Stimulated activated CD4-positive, alpha-beta T cell treated with anti-CD3 and anti-CD28 coated beads, Interleukin-4, amount 100 ng/mL, for 1 hour (primary cell): ENCODE results near the gene AGRP.
"Not testable (repeated sequence)": the region's sequence is repeated elsewhere in the genome, so short reads cannot be mapped to it uniquely, and the experiment has no call there.

Experiments used
- DNase-seq: peaks from one replicate; pipeline ENCODE4 v3.0.0-alpha.2; 2020

AGRP gene, protein sequence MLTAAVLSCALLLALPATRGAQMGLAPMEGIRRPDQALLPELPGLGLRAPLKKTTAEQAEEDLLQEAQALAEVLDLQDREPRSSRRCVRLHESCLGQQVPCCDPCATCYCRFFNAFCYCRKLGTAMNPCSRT

DNA sequence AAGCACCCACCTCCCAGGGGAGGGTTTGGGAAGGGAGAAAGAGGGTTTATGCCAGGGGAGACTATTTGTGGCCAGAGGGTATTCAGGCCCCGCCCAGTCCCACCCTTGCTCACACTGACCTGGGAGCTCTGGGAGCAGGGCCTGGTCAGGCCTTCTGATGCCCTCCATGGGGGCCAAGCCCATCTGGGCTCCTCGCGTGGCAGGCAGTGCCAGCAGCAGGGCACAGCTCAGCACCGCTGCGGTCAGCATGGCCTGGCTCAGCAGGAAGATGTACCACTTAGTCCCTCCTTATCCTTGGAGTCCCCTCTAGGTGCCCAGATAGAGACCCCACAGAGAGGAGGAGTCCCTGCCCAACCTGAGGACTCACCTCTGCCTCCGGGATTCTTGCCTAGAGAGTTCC is at the start of gene AGRP:
AGRP (minus strand) TSS at position 398 of the 400 bp plus-strand sequence; CDS start at position 249, 149 bp downstream.
- DNase-seq: no peak

DNA sequence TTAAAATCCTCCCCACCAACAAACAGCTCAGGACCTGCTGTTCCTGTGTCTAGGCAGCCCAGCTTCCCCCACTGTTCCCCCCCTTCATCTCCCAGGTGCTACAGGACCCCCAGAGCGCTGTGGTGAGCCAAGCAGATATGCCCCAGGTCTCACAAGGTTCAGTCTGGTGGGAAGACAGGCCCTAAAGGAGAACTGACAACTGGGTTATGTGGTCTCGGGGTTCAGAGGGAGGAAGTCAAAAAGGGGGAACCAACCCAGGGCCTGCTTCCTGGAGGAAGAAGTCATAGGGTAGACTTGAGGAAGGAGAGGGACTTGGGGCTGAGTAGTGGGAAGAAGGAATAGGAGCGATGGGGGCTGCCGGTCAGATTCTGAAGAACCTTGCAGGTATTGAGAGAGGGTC is 47.9 kb upstream of the AGRP start:
- DNase-seq: no peak

DNA sequence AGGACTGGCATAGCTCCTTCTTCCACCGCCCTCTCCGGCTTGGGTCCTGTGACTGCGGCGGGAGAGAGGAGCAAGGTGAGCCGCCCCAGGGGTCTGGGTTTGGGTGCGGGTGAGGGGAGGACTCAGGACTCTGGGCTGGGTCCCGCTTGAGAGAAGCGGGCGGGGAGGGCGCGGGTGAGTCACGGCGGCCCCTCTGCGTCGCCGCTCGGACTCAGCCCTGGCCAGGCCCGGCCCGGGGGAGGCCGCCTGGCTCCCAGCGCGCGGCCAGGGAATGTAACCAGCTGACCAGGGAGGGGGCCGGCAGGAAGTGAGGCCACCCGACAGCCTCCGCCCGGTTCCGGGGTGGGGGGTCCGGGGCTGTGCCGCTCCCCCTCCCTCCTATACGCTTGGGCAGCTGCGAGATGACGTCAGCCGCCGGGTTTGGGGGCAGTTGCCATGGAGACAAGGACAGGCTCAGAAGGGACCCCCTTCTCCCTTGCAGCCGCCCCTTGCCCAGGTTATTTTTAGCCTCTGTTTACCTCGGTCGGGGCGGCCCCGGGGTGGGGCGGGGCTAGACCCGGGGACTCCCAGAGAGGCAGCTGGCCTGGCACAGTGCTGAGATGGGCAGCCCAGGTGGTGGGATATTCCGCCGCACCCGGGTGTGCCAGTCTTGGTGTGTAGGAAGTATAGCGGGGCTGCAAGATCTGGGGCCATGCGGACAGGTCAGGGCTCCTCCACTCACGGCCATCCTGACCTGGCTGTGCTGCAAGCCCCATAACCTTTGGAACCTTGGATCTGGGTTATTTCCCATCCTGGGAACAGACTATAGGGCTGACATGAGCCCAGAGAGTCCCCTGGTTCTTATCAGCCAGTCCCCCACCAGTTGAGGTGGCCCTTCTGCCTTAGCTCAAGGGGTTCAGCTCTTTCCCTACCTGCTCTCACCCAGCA is 46.9 kb upstream of the AGRP start:
- DNase-seq: peak; percentile 28

DNA sequence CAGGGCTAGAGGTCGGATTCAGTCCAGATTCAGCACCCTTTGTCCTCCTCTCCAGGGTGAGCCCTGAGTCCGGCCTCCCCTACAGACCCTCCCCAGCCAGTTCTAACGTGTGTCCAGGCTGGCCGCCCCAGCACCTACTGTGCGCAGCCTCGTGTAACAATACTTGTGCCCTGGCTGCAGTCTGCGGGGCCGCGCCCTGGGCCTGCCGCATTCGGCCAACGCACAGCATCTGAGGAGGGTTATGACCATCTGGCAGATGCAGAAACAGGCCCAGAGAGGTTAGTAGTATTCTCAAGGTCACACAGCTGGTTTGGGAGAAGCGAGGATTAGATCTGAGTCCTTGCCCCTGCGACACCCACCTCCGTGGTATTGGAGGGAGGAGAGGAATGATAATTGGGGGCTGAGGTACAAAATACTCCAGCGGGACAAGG is 46.2 kb upstream of the AGRP start:
- DNase-seq: no peak

DNA sequence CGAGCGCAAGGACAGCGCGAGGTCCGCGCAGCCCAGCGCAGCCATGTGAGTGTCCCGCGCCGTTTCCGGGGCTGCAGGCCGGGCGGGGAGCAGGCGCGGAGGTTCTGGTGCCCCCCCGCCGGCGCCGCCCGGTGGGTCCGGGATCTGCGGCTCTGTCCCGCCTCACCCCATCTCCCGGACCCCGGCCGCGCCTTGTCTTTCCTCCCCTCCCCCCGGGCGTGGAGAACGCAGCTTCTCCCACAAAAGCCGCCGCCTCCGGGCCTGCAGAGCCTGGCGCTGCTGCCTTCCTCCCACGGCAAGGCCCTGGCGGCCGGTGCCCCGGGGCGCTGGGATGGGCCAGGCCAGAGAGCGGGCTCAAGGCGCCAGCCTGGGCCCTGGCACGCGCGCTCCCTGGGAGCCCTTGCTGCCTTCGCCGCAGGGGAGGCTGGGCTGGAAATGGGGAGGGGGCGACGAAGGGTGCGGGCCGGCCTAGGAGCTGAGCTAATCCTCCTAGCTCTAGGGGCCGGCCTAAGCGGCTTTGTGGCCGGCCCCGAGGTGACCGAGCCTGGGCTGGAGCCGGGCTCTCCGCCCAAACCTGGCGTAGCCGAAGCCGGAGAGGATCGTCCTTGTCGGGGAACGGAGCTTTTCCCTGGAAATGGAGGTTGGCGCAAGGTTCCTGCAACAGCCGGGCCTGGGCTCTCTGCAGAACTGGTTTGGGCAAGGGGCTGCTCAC is 45.7 kb upstream of the AGRP start:
- peak; percentile 33 for DNase-seq

DNA sequence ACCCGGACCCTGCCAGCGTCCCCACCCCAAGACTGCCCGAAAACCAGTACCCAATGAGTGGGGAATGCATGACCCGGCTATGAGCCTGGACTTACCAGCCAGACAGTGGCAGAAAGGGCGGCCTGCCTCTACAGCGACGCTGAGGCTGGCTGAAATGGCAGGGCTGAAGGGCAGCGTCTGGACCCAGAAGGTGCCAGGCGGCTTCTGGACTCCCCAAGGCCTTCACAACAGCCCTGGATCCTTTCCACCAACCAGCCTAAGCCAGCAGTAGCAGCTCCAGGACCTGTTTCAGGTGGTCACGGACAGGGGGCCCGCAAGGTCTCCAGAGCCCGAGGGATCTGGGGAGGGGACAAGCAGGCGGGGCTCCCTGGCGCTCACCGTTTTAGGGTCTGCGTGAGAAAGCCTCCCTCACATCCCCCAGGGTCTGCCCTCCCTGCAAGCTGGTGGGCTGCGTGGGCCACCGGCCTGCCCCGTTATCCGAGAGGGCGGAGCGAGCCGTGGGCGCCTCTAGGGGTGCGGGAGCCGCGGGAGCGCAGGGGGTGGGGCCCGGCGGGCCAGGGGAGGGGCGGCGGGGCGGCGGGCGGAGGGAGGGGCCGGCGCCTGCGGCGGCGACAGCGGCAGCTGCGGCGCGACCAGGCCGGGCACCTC is 45.0 kb upstream of the AGRP start, which contains the start of gene RIPOR1:
RIPOR1 (plus strand) TSS at position 608 of the 648 bp plus-strand sequence. CDS start 9,618 bp downstream, outside the sequence.
- peak; percentile 55 for DNase-seq

DNA sequence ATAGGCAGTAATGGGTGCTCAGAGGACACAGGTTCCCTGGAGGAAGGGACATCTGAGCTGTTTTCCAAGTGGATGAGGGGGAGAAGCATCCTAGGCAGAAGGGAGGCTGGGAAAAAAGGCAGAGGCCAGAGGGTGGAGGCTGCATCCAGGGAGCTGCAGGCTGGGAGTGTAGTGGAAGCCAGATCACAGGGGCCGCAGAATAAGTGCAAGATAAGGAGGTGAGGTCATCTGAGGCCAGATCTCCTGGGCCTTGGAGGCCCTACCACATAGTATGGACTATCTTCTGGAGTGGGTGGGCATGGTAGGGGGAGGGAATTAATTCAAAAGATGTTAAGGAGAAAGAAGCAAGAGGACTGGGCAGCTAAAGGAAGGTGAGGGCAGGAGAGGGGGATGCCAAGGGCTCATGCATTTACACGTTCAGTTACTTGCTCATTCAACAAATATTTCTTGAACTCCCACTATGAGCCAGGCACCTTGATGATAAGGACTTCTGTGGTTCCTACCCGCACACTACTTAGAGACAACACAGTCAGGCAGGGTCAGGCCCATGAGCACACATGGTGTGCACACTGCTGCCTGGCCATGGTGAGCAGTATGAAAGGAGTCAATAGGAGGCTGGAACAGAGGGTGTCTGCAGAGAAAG is 42.9 kb upstream of the AGRP start:
- no peak for DNase-seq

DNA sequence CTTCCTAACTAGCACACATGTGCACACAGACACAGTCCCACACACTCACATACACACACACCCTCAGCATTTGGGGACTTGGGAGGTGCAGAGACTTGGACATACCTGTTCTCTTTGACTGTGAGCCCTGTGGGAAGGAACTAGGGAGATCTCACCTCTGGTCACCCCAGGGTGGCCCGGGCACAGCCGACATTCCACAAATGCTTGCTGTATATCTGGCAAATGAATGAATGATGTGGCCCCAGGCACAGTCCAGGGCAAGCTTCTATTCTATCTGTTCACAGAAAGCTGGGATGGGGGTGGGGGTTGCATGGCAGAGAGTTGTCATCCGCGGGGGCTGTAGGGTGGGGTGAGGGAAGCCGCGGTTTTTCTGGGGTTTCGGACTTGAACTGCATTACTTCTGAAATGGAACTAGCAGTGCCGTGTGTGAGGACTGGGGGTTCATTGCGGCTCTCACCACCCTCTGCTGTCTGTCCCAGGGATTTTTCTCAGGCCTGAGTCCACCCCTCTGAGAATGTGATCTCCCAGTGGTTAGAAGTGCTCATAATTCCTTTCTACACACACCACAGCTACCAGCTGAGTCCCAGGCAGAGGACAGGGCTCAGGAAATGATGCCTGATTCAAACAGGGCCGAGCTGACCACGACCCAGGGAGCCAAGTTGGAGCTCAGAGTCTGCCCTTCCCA is 42.0 kb upstream of the AGRP start:
- DNase-seq: no peak

DNA sequence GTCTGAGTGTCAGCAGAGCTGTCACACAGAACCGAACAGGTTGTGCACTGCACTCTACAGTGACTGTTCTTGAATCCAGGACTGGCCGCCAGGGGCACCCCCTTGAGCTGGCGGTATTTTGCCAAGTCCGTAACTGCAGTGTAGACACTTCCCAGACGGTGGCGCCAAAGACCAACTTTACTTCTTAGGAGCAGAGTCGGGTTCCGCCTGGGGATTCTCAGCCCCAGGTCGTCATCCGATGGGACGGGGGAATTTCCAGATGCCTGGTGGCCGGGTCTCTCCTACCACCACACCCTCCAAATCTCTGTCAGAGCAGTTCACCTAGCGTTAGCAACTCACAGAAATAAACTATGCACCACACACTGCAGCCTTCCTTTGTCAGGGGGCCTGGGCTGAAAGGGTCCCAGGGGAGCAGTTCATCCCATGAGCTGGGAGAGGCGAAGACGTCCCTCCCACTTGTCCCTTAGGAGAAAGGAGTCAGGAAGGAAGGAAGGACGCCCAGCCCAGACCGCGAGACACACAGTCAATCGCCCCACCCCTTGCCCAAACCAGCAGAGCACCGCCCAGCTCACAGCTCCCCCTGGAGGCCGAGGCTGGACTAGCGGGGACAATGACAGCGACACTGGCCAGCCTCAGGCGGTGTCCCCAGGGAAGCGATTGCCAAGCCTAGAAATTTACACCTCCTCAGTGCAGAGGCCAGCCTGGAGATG is 37.9 kb upstream of the AGRP start:
- DNase-seq: peak; percentile 98

DNA sequence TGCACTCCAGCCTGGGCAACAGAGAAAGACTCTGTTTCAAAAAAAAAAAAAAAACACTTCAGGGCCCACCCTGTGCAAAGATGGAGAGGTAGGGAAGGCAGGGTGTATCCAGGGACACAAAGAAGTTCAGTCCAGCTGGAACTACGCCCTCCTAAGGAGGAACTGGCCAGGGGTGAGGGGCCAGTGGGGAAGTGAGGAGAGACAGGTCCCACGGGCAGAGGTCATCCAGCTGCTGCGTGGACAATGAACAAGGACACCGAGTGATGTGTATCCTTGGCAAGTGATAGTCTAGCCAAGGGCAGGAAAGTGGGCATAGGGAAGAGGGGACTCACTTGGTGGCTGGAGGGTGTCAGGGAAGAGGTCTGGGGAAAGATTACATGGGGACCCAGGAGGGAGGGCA is 35.9 kb upstream of the AGRP start:
- no peak for DNase-seq

DNA sequence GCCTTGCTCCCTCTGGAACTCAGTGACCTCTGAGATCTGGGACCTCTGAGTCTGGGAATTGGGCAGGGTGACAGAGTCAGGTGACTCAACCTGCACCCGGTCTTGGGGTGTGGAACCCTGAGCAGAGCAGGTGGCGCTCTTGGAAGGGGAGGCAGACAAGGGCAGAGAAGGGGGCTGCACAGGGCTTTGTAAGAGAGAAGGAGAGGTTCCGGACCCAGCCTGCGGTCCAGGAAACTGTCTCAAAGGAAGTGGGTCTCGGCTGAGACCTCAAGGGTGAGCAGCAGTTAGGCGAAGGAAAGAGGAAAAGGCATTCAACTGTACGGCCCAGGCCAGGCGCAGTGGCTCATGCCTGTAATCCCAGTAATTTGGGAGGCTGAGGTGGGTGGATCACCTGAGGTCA is 35.3 kb upstream of the AGRP start:
- no peak for DNase-seq

DNA sequence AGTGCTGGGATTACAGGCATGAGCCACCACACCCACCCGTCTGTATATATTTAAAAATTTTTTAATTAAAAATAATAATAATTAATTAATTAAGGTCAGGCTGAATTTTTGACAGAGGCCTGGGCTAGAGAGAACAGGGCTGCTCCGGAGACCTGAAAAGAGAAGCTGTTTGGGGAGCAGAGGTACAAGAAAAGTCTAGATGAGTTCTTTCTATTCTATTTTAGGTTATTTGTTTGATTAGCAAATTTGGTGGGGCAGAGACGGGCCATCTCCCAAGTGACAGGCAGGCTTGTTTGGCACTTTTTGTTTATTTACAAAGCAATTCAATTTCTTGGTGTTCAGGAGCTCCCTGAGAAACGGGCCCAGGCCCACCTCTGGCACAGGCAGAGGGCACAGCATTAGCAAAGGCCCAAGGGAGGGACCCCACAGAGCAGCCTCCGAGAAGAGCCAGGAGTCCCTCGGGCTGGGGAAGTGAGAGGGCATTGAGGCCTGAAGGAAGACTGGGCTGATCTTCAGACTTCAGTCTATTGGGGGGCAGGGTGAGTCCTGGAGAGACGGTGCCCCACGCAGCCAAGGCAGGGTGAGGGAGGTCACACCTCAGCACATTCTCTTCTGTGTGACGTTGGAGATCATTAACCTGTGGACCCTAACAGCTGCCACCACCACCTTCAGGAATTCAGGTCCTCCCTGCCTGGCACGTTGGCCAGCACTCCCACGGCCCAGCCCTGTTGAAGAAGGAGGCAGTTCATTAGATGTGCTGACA is 34.5 kb upstream of the AGRP start:
- DNase-seq: no peak

DNA sequence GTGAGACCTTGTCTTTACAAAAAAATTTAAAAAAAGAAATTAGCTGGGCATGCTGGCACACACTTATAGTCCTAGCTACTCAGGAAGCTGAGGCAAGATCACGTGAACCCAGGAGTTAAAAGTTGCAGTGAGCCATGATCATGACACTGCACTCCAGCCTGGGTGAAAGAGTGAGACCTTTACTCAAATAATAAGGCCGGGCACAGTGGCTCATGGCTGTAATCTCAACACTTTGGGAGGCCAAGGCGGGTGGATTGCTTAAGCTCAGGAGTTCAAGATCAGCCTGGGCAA is 33.8 kb upstream of the AGRP start:
- DNase-seq: no peak

DNA sequence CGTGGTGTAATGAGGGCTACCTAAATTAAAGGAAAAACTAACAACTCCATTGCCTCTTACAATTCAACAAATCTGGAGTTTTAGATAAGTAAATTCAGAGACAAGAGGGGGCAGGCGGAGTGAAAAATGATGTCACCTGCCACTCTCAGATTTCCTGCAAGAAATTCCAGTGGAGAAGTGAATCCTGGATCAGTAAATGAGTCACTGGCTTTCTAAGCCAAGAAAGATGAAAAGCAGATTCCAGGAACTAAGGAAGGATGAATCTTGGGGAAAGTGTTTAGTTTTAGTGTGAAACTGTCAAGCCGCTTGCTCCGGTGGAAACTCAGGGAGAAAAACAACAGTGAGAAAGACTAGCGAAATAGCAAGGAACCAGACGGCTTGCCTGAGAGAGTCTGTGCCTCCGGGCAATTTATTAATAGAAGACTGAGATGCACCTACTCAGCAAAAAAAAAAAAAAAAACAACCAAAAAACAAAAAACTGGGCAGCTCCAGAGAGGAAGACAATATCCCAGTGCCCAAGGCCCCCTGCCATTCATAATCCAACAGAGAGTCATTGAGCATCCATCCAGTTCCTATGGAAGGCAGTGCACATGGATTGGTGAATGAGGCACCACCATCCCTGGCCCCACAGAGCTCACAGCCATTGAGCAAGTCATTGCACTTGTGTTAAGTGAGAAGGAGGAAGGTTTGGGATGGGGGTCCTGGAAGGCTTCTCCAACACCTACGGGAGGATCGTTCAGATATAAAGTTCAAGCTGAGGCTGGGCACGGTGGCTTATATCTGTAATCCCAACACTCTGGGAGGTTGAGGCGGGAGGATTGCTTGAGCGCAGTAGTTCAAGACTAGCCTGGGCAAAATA is 33.2 kb upstream of the AGRP start:
- no peak for DNase-seq

DNA sequence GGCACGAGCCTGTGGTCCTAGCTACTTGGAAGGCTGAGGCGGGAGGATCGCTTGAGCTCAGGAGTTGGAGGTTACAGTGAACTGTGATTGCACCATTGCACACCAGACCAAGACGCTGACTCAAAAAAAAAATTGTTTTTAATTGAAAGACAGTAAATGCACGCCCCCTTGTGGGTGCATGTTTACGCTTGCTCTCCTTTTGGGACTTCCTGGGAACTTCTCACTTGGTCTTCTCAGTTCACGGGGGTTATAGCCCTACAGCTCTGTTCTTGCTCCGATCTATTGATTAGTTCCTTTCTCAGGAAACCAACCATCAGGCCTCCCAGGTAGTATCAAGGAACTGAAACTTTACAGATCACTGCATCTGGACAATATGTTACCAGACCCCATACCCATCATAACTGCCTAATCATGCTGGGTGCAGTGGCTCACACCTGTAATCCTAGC is 31.1 kb upstream of the AGRP start:
- DNase-seq: peak; percentile 78

DNA sequence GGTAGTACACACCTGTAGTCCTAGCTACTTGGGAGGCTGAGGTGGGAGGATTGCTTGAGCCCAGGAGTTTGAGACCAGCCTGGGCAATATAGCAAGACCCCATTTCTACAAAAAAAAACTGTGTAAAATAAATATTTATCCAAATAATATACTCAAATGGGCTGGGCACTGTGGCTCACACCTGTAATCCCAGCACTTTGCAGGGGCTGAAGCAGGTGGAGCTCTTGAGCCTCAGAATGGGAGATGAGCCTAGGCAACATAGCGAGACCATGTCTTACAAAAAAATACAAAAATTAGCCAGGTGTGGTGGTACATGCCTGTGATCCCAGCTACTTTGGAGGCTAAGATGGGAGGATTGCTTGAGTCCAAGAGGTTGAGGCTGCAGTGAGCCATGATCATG is 30.5 kb upstream of the AGRP start:
- DNase-seq: not testable (repeated sequence)

DNA sequence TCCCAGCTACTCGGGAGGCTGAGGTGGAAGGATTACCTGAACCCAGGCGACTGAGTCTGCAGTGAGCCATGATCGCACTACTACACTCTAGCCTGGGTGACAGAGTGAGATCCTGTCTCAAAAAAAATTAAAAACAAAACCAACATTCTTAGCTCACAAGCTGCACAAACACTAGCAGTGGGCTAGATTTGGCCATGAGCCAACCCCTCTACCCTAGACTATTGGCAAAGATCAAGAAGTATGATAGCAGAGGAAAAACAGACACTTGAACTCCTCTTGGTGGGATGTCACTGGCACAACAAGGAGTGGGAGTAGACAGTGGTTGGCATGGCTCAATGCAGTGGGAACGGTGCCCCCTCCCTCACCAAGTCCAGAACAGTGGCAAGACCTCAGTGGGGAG is 25.7 kb upstream of the AGRP start:
- no peak for DNase-seq

DNA sequence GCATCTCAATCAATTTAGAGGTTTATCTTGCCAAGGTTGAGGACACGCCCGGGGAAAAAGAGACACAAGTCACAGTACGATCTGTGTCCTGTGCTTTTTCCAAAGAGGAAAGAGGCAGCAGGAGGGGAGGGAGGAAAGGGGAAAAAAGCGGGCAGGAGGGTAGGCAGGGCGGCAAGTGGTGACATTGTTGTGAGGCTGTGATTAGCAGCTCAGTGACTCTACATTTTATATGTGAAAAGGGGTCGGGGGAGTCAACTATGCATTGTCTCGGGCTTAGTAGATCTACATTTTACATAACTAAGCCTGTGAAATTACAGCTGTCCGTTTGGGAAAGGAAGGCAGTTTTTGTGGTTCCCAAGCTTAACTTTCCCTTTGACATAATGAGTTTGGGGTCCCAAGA is 23.1 kb upstream of the AGRP start:
- DNase-seq: no peak
